ENCODE data around the gene NAXD.
"Not testable (repeated sequence)": the region's sequence is repeated elsewhere in the genome, so short reads cannot be mapped to it uniquely, and the experiment has no call there.

NAXD gene

GRCh38 chr13:110593430-110594130 lies 21.8 kb upstream of the NAXD start:
- no peak for DNase-seq (ENCODE audit: low spot score)

- no peak for DNase-seq (ENCODE audit: low spot score)
Observed at GRCh38 chr13:110597041-110597689, 18.2 kb upstream of the NAXD start.

DNA sequence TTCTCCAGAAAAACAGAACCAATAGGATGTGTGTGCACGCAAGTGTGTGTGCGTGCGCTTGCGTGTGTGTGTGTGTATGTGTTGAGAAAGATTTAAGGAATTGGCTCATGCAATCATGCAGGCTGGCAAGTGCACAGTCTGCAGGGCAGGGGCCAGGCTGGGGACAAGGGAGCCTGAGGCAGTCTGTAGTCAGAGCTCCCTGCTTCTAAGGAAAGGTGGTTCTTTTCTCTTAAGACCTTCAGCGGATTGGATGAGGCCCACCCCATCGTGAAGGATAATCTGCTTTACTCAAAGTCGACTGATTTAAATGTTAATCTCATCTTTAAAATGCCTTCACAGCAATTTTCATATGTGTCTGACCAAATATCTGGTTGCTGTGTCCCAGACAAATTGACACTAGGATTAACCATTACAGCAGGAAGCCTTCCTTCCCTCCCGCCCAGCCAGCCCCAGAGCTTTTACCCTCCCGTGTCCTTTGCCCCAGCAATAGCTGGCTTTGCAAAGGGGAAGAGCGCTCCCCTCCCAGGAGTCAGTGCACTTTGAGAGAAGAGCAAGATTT lies 15.0 kb upstream of the NAXD start:
- DNase-seq (ENCODE audit: low spot score) = no peak

- no peak for DNase-seq (ENCODE audit: low spot score)
Observed at GRCh38 chr13:110600980-110601379, 14.4 kb upstream of the NAXD start.

- DNase-seq (ENCODE audit: low spot score) = no peak
Observed at GRCh38 chr13:110605132-110605531, 10.2 kb upstream of the NAXD start.

GRCh38 chr13:110606281-110606680 lies 9.1 kb upstream of the NAXD start:
- not testable (repeated sequence) for DNase-seq (ENCODE audit: low spot score)

- DNase-seq (ENCODE audit: low spot score) = no peak
Observed at GRCh38 chr13:110607675-110608224, 7.6 kb upstream of the NAXD start.

DNA sequence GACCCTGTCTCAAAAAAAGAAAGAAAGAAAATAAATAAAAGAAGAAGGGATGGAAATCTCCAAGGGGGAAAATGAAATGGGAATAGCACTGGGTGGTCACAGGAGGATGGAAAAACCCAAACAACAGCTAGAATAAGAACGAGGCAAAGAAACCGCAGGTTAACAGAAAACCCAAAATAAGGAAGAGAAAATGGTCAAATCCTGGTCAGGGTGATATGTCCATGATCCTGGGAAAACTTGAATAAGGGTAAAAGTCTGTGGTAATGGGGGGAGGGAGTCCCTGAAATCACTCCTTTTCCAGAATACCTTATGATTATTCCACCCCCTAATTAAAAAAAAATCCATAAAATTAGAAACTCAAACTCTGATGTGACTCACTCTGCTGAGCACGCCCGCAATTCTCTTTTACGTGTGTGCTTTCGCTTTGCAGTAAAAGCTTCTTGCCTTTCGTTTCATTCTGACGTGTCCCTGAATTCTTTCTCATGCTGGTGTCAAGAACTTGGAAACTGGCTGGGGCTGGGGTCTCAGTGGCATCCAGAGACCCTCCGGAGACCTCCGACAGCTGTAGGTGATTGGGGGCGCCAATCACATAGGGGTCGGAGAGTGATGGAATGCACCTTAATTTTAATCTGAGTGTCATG lies 4.3 kb upstream of the NAXD start:
- peak; percentile 76 for DNase-seq (ENCODE audit: low spot score)

DNA sequence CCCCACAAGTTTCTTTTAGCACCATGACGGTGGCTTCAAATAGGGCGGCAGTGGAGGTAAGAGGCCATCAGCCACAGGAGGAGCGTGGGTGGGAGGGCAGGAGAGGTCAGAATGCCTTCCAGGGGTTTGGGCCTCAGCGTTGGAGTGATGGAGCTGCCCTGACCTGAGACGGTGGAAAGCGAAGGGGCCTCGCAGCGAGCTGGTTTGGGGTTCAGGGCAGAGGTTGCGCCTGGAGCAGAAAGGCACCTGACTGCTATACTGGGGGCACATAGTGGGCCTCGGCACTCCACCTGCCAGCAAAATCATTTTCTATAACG lies 382 bp upstream of the NAXD start:
- no peak for DNase-seq (ENCODE audit: low spot score)

- DNase-seq (ENCODE audit: low spot score) = no peak
Observed at GRCh38 chr13:110616103-110617101, 1.1 kb downstream of the NAXD start.

DNA sequence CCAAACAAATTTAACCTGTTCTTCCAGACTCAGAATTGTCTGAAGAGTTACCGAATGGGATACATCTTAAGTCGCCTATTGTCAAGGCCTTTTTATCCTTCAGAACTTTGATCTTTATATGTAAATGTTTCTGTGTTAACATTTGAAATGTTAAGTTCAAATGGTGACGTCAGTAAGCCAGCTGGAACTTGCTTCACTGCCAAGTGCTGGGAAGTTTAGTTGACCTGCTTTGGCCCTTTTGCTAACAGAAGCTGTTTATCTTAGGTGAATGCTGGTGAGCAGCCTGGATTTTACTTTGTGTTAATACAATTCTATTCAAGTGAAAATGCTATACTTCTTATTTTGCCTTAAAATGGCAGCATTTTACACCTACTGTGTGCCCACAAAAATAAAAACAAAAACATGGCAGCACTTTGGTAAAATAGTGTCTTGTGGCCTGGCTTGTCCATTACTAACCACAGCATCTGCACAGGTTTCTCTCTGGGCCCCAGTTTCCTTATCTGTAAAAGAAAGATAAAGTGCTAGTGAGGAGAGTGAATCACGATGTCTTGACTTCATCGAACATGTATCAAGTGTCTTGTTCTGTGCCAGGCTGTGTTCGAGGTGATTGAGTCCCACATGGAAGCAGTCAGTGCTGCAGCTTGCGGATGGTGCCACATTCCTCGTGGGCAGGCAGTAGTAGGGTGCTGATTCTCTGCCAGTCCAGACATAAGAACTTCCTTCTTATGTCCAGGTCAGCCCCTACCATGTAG lies 2.2 kb downstream of the NAXD start:
- no peak for DNase-seq (ENCODE audit: low spot score)

DNA sequence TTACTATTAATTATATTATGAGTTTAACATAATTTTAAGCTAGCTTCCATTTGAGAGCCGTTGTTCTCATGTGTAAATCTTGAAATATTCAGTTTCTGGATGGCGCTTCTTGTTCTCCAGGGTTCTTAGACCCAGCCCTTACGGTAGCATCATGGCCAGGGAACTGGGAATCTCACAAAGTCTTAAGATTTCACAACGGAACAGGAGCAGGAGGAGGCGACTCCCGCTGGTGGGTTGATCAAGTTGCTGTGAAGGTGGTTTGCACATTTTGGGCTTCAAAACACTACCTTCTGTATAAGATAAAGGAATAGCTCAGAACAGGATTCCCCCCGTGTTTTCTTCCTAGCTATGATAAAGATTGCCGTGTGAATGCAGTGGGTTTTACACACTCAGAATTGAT lies 2.8 kb downstream of the NAXD start:
- no peak for DNase-seq (ENCODE audit: low spot score)

GRCh38 chr13:110618780-110619179 lies 3.4 kb downstream of the NAXD start:
- DNase-seq (ENCODE audit: low spot score) = no peak

DNA sequence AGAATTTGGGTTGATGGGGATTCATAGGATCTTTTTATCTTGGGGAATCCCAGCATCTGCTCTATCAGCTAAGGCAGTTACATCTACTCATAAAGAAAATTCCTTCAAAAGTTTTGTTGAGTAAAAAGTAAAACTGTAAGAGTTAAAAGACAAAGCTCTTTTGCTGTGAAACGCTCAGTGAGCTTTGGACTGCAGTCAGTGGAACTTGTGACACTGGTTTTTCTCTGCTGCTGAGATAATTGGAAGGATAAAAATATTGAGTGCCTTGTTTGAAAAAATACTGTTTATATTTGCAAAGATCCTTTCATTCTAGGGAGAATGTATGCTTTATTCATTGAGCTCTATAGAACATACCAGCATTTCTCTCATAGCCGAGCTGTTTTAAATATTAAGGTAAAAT lies 5.3 kb downstream of the NAXD start:
- DNase-seq (ENCODE audit: low spot score) = peak; percentile 55

- DNase-seq (ENCODE audit: low spot score) = no peak
Observed at GRCh38 chr13:110624766-110625756, 9.7 kb downstream of the NAXD start.

DNA sequence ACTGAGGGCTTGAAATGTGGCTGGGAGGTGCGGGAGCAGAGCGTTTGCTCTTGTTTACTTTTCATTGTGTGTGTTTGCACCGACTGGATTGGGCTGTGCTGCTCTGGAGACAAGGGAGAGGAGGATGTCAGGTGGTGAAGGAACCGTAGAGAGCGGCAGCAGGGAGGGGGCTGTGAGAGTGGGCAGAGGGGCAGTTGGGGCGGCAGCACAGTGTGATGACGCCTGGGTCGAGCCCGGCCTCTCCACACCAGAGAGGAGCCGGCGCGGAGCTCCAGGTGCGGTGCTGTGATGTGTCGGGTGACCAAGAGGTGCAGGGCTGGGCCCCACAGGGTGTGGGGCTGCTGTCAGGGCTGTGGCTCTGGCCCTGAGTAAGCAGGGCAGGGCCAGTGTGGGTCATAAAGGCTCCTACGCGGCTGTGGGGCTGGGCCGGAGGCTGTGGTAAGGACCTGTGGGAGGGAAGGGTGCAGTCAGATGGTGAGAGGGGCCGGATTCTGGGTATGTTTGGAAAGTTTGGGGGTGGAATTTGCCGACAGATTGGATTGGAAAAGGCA lies 10.5 kb downstream of the NAXD start:
- no peak for DNase-seq (ENCODE audit: low spot score)

- no peak for DNase-seq (ENCODE audit: low spot score)
Observed at GRCh38 chr13:110626521-110626920, 11.2 kb downstream of the NAXD start.

- no peak for DNase-seq (ENCODE audit: low spot score)
Observed at GRCh38 chr13:110627351-110627750, 12.0 kb downstream of the NAXD start.

DNA sequence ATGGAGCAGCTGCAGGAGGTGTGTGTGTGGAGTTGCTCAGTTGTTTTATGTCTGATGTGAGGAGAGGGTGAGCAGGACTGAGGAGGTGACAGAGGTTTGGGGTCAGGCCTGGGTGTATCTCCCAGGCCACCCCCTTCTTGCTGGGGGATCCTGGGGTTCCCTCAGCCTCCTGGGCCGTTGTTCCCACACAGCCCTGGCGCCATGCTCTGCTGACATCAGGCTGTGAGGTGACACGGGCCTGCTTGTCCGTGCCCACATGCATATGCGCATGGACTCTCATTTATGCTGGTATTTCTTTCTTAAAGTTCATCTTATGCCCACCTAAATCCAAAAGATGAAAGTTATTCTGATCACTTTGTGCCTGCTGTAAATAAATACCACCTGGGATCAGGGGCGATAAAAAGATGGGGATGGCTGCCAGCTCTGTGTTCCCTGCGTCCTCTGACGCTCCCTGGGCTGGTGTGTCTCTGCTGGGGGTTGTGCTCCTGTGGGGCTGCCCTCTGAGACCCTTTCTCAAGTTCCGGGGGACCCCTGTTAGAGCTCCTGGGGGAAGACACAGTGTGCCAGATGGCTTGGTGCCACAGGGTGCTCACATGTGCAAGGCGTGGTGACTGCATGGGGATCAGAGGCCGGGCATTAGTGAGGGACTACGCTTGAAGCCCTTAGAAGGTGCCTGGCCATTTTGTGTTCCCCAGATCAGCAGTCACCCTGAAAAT lies 12.6 kb downstream of the NAXD start:
- no peak for DNase-seq (ENCODE audit: low spot score)

All from COLO829 (cell line).